CD4-positive, alpha-beta T cell treated with Interleukin-15 for 1 hour (primary cell): Measurements from ENCODE around the gene SLC29A3.
"Not testable (repeated sequence)": the region's sequence is repeated elsewhere in the genome, so short reads cannot be mapped to it uniquely, and the experiment has no call there.

Experiments
- DNase-seq: peaks from one replicate; pipeline ENCODE4 v3.0.0-alpha.2; 2020

SLC29A3 gene

DNA sequence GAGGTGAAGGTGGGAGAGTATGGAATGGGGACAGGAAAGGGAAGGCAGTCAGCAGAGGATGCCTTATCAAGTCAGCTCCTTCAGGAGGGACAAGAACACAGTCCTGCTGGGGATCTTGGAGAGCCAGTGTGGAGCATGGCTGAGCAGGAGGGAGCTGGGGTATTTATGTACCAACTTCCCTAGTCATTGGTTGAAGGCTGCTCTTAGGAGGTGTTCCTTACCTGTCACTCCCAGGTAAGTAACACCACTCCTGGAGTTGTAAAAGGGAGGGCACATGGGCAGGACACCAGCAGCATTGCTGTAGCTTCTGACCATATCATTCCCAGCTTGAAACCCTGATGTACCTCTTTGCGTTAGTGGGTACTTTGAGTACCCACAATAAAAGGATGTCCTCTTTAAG, 29.8 kb downstream of the SLC29A3 start:
- no peak for DNase-seq

DNA sequence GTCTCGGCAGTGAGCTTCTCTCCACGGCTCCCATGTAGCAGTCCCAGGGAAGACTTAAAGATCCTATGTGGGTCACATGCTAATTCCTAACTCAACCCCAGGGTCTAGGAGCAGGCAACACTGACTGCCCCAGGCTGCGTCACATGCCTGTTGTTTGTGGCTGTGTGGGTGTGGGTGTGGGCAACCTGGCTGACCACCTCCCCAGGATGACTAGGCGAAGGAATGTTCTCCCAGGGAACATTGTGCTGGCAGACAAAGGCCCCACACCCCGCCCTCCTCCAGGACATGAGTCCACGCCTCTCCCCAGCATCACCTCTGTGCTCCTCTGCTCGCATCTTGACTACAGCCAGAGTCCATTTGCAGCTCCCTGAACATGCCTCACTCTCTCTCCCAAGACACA, 30.3 kb downstream of the SLC29A3 start:
- no peak for DNase-seq

DNA sequence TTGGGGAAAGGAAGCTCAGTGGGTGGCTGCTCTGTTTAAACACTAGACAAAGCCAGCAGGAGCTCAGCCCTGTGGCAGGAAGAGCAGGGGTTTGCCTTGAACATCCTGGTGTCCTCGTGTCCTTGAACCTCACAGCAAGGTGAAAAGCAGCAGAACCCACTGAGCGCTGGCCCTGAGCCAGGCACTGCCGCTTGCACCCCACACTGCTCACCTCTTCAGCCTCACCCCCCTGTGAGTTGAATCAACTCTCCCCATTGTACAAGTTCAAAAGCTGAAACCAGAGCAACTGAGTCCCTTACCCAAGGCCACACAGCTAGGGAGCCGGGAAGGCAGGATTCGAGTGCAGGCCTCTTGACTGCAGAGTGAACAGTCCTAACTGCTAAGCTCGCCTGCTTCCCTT, 32.0 kb downstream of the SLC29A3 start:
- no peak for DNase-seq

DNA sequence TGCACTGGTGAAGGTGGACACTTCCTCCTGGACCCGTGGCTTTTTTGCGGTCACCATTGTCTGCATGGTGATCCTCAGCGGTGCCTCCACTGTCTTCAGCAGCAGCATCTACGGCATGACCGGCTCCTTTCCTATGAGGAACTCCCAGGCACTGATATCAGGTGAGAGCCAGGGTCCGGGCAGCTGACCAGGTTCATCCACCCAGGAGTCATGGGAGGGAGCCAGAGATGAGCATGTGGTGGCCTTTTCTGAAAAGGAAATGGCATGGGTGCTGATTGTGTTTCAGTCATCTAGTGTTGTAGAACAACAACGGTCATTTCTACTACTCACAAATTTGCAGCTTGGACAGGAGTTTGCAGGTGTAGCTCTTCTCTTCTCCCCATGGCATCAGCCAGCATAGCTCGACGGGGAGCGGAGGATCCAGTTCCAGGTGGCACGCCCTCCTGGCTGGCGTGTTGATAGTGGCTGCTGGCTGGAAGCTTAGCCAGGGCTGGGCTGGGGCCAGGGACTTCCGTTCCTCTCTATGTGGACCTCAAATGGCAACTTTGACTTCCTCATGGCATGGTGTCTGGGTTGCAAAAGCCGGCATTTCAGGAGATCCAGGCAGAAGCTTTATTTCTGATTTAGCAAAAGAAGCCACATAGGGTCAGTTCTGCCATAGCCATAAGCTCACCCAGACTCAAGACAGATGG, 32.7 kb downstream of the SLC29A3 start:
- DNase-seq, result no peak

DNA sequence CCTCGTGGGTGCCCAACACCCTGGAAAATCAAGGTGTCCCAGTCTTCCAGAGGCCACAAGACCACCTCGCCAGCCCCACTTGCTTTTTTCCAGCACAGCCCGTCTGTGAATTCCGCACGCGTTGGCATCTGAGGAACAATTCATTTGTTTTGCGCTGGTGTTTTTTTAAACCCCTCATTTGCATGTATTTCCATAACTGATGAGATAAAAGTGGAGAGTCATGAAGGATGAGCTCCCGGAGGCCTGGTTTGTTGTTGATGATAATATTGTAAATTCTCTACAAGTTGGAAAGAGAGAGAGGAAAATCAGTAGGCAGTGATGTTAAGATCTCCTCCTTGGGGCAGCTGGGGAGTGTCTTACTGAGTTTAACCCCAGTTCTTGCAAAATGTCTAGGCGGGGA, 34.6 kb downstream of the SLC29A3 start:
- DNase-seq, result no peak

DNA sequence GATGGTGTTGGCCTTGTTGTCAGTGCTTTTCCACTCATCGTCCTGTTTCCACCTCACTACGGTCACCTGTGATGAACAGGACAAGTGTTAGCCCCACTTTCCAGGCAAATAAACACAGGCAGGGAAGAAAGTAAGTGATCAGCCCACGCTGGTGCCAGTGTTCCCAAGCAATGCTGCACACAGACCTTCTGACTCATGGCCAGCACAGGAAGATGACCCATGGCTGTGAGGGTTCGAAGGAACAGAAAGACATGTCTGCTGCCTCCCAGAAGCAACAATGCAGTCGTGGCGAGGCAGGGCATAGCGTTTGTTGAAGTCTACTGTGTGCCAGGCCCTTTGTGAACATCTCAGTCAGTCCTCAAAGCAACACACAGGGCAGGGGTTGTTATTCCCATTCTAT, 35.7 kb downstream of the SLC29A3 start:
- DNase-seq, result no peak

DNA sequence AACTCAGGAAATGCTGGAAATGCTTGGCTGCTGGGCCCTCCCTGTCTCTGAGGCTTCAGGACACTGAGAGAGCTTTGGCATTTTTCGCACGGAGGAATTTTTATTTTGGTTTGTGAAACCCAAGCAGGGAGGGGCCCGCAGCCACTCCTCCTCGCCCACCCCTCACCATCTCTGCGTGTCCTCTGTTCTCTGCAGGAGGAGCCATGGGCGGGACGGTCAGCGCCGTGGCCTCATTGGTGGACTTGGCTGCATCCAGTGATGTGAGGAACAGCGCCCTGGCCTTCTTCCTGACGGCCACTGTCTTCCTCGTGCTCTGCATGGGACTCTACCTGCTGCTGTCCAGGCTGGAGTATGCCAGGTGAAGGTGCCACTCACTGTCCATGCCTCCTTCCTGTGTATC, 36.8 kb downstream of the SLC29A3 start:
- no peak for DNase-seq

DNA sequence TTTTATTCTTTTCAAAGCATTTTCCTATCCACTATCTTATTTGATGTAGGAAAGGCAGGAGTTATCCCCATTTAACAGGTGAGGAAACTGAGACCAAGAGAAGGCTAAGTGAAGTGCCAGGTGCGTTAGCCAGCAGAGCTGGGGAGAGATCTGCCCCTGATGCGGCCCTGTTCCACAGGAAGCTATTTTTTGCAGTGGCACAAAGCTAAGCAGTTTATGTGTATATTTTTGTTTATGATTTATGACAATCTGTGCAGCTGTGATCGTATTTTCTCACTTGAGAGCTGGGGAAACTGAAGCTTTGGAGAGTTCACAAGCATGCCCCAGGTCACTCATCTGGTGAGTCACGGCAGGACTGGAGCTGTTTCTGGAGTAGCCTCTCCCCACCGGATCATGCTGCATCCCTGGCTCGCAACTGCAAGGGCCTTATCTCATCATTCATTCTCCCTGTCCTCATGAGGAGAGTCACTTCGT, 38.8 kb downstream of the SLC29A3 start:
- no peak for DNase-seq

DNA sequence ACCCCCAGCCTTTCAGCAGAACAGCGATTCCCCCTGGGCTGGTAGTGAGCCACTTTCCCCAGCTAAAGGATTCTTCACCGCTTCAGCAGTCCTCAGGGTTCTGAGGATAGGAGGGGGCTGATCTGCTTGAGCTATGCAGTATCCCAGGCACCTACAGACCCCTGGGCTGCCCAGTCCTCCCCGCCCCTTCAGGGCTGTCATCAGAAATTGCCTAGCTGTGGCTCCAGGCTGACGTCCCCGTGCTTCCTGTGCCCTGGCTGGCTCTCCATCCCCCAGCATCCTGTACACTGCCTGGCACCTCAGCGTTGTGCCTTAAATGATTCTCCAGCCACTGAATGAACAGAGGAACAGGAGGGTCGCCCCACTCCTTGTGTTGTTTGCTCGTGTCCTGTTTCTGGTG, 39.2 kb downstream of the SLC29A3 start:
- DNase-seq, result no peak

DNA sequence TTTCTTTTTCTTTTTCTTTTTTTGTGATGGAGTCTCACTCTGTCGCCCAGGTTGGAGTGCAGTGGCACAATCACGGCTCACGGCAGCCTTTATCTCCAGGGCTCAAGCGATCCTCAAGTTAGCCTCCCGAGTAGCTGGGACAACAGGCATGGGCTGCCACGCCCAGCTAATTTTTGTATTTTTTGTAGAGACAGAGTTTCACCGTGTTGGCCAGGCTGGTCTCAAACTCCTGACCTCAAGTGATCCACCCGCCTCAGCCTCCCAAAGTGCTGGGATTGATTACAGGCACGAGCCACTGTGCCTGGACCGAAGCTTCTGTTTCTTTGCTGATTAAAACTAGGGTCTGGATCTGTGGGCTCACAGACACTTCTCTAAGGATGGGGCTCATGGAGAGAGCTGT, 39.8 kb downstream of the SLC29A3 start:
- not testable (repeated sequence) for DNase-seq

DNA sequence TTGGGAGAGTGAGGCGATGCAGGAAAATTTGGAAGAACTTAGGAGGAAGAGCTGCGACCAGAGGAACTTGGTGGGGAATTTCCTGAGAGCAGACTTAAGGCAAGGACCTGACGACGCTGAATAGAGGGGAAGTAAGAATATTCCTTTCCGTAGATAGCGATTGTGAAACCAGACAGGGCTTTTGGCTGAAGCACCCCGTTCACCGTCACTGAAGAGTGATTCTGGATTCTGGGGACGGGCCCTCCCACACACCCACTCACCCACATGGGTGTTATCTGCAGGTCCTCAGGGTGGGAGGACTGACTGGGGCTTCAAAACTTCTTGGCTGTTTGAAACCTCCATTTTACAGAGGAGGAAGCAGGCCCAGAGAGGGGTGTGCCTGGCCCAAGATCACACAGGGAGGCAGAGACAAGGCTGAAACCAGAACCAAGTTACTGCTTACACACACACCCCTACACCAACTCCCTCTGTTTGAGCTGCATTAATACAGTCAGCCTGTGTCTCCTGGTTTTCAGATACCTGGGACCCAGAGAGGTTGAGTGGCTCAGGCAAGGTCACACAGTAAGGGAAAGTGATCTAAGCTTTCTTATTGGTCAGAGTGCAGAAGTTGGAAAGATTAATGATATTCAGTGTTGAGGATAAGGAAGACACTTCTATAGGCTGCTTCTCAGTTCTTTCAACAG, 40.4 kb downstream of the SLC29A3 start:
- peak; percentile 48 for DNase-seq

DNA sequence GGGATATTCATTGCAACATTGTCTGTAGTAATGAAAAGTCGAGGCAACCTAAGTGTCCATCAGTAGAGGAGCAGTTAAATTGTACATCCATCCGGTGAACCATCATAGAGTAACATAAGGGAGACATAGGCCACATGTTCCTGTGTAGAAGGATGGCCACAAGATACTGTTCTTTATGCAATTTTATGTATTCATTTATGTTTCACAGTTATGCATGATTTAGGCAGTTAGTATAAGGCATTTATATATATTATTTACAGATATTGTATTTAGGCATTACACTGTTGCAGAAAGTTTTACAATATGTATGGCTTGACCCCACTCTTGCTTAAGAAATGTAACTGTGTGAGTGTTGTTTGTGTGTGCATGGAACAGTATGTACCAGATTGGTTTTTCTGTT, 41.7 kb downstream of the SLC29A3 start:
- no peak for DNase-seq

DNA sequence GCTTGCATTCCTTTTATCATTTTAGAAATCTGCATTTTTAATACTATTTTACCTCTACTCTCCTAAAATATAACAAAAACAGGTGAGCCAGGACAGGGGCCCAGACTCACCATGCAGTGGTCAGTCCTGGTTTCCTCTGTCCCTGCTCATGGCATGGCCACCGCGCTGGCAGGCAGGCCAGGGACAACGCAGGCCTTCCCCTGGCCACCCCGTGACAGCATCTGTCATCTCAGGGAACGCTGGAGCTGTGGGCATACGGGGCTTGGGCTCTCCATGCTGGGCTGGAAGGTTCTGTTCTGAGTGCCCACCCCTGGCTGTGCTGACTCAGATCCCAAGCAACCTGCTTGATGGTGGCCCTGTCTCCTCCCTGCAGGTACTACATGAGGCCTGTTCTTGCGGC, 42.5 kb downstream of the SLC29A3 start:
- no peak for DNase-seq

DNA sequence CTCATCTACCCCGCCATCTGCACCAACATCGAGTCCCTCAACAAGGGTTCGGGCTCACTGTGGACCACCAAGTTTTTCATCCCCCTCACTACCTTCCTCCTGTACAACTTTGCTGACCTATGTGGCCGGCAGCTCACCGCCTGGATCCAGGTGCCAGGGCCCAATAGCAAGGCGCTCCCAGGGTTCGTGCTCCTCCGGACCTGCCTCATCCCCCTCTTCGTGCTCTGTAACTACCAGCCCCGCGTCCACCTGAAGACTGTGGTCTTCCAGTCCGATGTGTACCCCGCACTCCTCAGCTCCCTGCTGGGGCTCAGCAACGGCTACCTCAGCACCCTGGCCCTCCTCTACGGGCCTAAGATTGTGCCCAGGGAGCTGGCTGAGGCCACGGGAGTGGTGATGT, 43.1 kb downstream of the SLC29A3 start:
- DNase-seq, result no peak

DNA sequence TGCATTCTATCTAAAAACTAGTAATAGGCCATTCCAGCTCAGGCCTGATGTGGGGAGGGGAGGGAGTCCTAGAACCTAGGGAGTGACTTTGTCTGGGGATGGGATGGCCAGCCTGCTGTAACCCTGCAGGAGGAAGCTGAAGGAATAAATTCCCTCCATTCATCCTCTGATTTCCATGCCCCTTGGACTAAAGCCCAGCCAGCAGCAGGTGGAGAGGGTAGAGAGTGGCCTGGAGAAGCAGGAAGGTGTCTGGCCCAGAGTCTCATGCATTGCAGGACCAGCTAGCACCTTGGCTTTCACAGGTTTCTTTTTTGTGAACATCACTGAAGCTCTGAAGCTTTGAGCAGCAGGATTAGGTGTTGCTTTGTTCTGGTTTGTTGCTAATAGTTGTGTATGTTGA, 44.9 kb downstream of the SLC29A3 start:
- no peak for DNase-seq

DNA sequence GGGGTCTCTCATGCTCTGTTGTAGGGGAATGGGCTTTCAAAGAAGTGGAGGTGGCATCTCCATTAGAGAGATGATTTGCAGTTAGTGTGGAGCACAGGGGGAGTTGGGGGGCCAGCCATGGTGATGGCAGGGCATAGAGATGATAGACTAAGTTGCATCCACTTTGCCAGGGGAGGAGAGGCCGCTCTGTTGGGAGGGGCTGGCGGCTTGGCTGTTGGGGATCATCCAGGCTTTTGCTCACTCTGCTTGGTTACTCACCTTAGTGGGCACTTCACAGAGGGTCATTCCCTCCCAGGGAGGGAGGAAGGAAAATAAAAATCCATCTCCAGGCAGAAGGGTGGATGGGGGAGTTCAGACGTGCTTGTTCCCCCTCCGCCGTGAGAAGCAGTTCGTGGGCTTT, 46.3 kb downstream of the SLC29A3 start:
- no peak for DNase-seq

DNA sequence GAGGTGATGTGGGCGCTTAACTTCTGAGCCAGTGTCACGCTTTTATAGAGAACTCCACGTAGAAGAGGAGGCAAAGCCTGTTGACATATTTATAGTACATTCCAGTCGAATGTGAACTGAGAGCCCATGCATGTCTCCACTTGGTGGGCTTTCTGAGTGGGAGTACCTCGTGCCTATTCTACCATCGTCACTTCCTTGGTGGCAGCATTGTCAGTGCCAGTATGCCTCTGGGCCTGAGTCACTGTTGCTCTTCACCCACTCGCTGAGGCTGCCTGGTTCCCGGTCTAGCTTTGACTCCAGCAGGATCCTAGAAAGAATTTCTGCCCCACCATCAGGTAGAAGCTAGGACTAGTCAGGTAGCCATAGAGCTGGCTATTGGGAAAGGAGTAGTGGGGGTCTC, 47.6 kb downstream of the SLC29A3 start:
- no peak for DNase-seq

DNA sequence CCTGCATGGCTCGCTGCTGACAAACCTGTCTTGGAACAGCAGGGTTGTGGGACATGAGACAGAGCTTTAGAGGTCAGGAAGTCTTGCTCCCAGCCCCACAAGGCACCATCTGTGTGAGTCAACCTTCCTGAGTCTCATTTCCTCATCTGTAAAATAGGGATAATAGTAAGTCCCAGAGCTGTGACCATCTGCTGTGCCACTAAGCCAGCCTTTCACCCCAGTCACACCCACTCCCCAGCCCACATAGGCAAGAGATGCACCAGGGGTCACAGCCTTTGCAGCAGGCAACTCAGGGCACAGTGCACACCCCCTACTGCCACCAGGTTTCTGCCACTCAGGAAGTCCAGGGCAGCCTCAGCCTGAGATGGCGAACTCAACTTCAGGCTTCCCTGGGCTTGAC, 48.2 kb downstream of the SLC29A3 start:
- DNase-seq, result peak; percentile 48

DNA sequence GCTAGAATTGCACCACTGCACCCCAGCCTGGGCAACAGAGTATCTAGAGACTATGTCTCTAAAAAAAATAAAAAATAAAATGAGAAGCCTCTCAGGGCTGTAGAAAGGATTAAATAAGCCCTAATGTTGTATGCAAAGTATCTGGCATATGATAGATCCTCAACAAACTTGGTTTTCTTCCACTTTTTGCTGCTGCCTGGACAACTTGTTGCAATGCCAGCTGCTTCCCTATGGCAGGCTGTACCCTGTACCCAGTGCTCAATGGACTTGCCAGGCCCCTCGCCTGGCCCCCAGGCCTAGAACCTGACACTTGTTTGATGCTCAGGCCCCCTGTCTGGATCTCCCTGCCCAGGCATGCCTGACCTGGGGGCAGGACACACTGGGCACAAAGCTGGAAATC, 49.1 kb downstream of the SLC29A3 start:
- DNase-seq, result no peak

DNA sequence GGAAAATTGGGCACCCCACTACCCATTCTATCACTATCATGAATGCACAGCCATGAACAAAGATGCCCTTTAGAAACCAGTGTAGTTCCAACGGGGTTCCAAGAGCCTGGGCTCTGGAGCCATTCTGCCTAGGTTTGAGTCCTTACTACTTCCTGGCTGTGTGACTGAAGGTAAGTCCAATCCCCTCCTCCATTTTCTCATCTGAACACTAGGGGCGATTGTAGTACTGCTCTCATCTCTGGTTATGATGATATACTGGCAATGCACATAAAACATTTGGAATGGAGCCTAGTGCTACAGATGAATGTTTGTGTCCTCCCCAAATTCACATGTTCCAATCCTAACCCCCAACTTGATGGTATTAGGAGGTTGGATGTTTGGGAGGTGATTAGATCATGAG, 49.6 kb downstream of the SLC29A3 start:
- DNase-seq, result no peak

DNA sequence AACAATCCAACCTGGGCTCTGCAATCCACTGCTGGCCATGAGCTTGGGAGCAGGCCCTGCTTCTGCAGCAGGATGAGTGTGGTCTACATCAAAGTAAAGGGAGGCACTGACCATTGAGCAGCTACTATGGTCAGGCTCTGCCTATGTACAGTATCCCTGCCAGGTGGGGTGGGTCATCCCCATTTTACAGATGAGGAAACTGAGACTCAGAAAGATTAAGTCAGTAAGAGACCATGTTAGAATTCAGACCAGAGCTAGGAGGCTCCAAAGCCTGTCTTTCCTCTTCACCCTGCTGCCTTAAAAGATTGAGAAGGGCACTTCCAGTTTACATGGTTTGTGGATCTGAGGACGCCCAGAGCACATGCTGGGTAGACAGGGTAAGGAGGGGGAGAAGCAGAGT, 50.5 kb downstream of the SLC29A3 start:
- DNase-seq, result no peak

DNA sequence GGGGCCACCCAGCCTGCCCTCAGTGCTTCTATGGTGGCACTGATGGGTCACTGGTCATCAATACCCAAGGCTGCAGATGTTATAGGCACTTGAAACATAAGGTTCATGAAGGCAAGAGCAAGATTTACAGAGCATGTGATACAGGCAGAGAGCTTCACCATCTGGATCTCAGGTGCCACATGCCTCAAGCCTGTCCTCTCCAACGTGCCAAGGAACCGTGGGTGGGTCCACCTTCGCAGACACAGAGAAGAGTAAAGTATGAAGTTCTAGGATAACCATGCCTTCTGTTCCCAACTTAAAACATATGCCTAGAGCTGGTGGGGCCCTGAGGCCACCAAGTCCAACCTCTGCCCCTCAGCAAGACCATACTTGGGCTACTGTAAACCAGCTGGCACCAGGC, 51.0 kb downstream of the SLC29A3 start:
- no peak for DNase-seq

DNA sequence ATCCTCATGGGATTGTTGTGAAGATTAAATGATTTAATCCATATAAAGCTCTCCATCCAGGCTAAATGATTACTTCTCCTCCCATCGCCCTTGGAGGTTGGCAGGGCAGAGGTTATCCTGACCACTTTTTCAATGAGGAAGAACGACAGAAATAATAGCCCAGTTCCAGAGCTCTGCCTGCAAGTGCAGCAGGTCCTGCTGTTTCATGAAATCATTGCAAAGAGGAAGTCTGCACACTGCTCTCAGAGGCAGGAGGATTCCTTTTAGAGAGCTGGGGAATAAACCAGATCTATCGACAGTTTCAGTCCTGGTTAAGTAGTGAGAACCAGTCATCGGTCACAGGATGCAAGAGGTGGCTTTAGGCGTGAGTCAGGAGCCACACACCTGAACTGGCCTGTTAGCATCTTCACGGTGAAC, 52.7 kb downstream of the SLC29A3 start:
- DNase-seq, result no peak

DNA sequence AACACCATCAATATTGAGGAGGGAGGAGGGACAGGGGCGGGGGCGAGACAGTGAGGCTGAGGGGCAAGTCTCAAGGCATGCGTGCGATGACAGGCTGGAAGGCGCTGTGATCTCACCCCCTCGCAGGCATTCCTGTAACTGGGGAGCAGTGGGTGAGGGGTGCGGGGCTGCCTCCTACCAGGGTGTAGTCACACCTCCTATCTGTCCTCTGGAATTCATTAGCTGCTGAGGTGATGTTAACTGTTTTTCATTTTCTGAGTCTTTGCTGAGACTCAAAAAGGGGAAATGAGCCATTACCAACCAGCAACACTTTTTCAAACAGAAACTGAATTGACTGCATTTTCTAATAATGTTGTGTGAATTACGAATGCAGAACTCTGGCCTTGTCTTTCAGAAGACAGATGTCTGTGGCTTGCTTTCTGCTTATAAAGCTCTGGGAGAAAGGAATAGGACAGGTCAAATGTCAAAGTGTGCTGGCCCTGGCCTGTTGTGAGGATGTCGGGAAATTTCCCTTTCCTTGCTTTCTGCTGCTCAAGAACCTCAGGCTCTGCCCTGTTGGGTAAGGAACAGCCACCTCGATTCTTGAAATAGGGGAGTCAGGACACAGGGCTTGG, 53.9 kb downstream of the SLC29A3 start:
- DNase-seq, result no peak
